GM18868 (cell line): Measurements from ENCODE around the gene DENND2A.
"Not testable (repeated sequence)": the region's sequence is repeated elsewhere in the genome, so short reads cannot be mapped to it uniquely, and the experiment has no call there.

Experiments used
- ATAC-seq: cut with Tn5 transposase; IDR thresholded peaks from one replicate; pipeline ENCODE4 v1.9.1; 2021; ENCODE audit warnings: mild to moderate bottlenecking, moderate library complexity; ENCODE audit not compliant: unreplicated experiment

Gene DENND2A

DNA sequence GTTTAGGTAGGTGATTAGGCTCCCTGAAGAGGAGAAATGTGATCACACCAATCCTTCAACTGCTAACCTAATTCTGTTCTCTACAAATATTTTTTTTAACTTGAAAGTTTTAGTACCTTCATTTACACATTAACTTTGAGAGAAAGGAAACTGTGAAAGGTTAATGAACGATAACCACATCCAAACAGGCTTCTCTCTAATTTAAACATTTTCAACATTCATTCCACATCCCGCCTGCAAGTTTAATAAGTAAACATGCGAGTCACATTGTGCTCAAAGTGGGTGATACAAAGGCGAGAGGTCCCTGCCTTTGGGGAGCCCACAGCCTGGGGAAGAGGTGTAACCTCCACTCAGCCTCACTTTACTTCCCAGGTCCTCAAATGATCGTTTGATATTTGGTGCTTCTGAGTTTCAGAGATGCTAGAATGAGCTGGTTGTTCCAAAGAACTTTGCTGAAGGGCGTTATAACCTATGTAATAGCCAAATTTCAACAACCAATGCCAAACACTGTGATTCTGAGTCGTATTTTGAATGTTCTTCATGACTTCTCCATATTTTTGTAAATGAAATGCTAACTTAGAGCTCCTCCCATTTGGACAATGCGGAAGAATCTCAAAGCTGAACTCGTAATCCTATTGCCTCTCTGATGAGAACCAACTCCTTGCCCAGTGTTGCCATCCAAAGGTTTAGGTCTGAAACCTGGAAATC is 47.5 kb downstream of the DENND2A start:
- no peak for ATAC-seq

GRCh38 chr7:140591180-140591902 is 49.3 kb downstream of the DENND2A start:
- no peak for ATAC-seq

DNA sequence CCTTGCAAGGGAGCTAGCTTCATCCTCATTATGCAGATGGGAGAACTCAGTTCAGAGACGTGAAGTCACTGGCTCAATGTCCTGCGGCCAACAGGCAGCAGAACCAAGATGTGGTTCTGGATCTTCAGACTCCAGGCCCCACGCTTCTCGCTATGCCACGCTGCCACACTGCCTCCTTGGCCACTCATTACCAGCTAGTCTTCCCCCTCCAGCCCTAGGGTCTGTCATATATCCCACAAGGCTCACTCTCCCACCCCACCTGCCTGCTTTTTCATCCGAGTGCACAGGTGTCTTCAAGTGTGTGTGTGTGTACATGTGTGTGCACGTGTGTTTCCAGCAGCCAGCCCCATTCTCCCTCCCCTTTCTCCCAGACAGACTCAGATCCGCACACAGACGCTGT is 53.4 kb downstream of the DENND2A start:
- ATAC-seq = no peak

GRCh38 chr7:140586516-140586915 is 54.1 kb downstream of the DENND2A start:
- no peak for ATAC-seq

DNA sequence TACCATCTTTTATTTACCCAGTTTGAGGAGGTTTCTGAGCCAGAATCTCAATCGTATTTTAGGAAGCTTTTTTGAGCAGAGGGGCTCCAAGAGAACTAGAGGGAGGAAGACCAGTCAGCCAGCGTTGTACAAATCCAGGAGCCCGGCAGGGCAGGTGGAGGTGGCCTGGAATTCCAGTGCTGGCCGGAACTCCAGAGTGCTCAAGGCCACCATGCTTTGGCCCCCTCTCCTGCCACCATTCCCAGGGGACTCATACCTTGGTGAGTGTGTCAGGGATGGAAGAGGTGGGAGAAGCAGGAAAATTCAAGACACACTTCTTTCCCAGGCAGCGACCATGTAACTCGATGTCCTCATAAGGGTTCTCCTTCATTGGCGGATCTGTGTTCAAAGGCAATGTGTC is 55.3 kb downstream of the DENND2A start:
- no peak for ATAC-seq

- no peak for ATAC-seq
Observed at GRCh38 chr7:140584195-140584851, 56.3 kb downstream of the DENND2A start.

- ATAC-seq = no peak
Observed at GRCh38 chr7:140581411-140581810, 59.2 kb downstream of the DENND2A start.

DNA sequence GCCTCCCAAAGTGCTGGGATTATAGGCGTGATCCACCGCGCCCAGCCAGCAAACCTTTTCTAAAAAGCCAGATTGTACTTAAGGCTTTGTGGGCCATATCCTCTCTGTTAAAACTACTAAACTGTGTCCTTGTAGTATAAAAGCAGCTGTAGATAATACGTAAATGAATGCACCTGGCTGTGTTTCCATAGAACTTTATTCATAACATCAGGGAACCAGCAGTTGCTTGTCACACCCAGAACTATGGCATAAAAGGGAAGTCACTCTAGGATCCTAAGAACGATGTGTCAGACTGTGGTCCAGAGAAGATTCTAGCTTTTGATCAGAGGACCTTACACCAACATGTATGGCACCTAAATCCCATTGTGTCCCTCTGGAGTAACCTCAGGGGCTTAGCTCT is 63.0 kb downstream of the DENND2A start:
- ATAC-seq = no peak

DNA sequence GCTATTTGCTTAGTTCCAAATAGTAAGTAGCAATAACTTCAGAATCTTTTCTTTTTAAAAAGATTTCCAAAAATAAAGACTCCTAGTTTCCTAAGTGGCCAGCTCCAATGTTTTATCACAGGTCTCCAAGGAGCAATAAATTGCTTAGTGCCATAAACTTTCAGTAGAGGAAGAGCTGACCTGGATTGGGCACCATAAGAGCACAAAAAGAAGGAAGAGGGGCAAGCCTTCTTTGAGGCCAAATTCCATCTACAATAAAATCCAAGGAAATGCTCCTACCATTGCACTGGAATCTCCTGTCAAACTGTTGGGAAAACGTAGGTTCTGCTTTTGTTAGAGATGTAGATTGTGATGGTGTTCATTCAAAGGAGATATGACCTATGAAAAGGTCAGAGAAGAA is 64.0 kb downstream of the DENND2A start:
- ATAC-seq = no peak

DNA sequence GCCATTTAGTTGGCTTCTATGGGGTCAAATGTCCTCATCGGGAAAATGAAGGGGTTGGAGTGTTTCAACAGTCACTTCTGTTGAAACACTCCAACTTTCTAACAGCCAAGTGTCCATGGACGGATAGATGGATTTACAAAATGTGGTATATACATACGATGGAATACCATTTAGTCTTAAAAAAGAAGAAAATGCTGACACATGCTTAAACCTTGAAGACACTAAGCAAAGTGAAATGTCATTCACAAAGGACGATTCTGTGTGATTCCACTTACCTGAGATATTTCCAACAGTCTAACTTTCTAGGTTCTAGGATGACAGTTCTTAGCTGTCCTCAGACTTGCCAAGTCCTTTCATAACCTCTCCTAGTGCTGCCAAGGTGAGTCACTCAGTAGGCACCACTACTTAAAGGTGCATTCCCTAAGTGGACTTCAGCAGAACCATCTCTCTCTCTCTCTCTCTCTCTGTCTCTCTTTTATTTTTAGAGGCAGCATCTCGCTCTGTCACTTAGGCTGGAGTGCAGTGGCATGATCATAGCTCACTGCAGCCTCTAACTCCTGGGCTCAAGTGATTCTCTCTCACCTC is 69.0 kb downstream of the DENND2A start:
- no peak for ATAC-seq

DNA sequence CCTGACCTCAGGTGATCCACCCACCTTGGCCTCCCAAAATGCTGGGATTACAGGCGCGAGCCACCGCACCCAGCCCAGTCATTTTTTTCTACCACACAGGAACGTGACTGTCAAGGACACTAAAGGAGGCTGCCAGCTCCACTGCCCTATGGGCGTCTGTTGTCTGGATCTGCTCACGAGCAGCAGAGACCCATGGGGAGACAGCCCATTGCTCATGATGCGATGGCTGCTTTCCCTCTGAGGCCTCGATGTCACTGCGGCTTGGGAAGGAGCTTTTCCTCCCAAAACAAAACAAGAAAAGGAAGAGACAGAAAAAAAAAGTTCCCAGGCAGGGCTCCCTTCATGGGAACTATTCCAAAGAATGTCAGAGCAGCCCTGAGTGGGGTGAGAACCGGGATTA is 70.5 kb downstream of the DENND2A start:
- ATAC-seq = no peak

GRCh38 chr7:140568021-140568813 is 72.4 kb downstream of the DENND2A start:
- ATAC-seq = no peak

GRCh38 chr7:140566186-140566585 is 74.4 kb downstream of the DENND2A start:
- ATAC-seq = not testable (repeated sequence)

- ATAC-seq = not testable (repeated sequence)
Observed at GRCh38 chr7:140565761-140566160, 74.9 kb downstream of the DENND2A start.

GRCh38 chr7:140564643-140565042 is 76.0 kb downstream of the DENND2A start:
- peak; percentile 52 for ATAC-seq

- ATAC-seq = no peak
Observed at GRCh38 chr7:140562926-140563481, 77.6 kb downstream of the DENND2A start.

- no peak for ATAC-seq
Observed at GRCh38 chr7:140559410-140559809, 81.2 kb downstream of the DENND2A start.

- no peak for ATAC-seq
Observed at GRCh38 chr7:140557809-140558518, 82.6 kb downstream of the DENND2A start.

DNA sequence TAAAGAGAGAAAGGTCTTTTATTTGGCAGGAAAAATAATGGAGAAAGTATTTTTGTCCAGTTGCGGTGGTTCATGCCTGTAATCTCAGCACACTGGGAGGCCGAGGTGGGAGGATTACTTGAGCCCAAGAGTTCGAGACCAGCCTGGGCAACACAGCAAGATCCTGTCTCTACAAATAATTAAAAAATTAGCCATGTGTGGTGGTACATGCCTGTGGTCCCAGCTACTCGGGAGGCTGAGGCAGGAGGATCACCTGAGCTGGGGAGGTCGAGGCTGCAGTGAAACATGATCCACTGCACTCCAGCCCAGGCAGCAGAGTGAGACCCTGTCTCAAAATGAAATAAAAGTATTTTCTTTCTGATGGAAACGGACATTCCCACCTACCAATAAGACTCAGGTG is 83.5 kb downstream of the DENND2A start:
- ATAC-seq = no peak

GRCh38 chr7:140553236-140553635 is 87.4 kb downstream of the DENND2A start:
- not testable (repeated sequence) for ATAC-seq
